ENCODE results near the gene FAM78B.

DNA sequence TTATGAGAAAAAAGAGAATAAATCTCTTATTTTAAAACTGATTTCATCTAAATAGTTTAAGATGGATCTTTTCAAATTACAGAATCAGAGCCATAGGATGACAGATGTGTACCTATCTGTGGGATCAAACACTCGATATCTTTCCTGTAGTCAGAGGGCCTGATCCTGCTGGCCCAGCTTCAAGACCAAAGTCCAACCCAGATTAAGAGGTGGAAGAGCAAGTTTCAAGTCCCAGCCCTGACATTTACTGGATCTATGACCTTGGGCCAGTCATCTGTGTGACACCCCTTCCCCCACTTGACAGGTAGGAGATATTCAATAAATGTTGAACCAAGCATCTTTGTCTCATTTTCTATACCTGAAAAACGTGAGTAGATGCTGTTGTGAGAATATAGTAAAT is 140.7 kb downstream of the FAM78B start:
- TF ChIP-seq, protein P1, sequence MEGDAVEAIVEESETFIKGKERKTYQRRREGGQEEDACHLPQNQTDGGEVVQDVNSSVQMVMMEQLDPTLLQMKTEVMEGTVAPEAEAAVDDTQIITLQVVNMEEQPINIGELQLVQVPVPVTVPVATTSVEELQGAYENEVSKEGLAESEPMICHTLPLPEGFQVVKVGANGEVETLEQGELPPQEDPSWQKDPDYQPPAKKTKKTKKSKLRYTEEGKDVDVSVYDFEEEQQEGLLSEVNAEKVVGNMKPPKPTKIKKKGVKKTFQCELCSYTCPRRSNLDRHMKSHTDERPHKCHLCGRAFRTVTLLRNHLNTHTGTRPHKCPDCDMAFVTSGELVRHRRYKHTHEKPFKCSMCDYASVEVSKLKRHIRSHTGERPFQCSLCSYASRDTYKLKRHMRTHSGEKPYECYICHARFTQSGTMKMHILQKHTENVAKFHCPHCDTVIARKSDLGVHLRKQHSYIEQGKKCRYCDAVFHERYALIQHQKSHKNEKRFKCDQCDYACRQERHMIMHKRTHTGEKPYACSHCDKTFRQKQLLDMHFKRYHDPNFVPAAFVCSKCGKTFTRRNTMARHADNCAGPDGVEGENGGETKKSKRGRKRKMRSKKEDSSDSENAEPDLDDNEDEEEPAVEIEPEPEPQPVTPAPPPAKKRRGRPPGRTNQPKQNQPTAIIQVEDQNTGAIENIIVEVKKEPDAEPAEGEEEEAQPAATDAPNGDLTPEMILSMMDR (conservative IDR thresholded peaks at IDR 0.05; ENCODE audit: low read length), result no peak
- TF ChIP-seq EZH2phosphoT487 (IDR thresholded peaks at IDR 0.05; ENCODE audit: borderline replicate concordance), result no peak
